HG02798 (cell line): ENCODE results near the gene FLNB.

ENCODE experiments used
- ATAC-seq: cut with Tn5 transposase; IDR thresholded peaks from one replicate; pipeline ENCODE4 v1.9.1; 2021; ENCODE audit warnings: mild to moderate bottlenecking; ENCODE audit not compliant: unreplicated experiment, poor library complexity

FLNB gene

GRCh38 chr3:58153371-58153770 lies 145.1 kb downstream of the FLNB start:
- no peak for ATAC-seq

GRCh38 chr3:58154626-58155449 lies 146.6 kb downstream of the FLNB start:
- ATAC-seq, result no peak

GRCh38 chr3:58155838-58156237 lies 147.6 kb downstream of the FLNB start:
- no peak for ATAC-seq

- ATAC-seq, result no peak
Measured at GRCh38 chr3:58157700-58158099, 149.5 kb downstream of the FLNB start.

- no peak for ATAC-seq
Measured at GRCh38 chr3:58158442-58159153, 150.4 kb downstream of the FLNB start.

GRCh38 chr3:58160399-58160798 lies 152.2 kb downstream of the FLNB start:
- no peak for ATAC-seq

- no peak for ATAC-seq
Measured at GRCh38 chr3:58161435-58162398, 153.5 kb downstream of the FLNB start.

GRCh38 chr3:58163234-58163633 lies 155.0 kb downstream of the FLNB start:
- no peak for ATAC-seq

GRCh38 chr3:58164199-58164879 lies 156.1 kb downstream of the FLNB start:
- ATAC-seq, result no peak

- no peak for ATAC-seq
Measured at GRCh38 chr3:58164906-58165821, 156.9 kb downstream of the FLNB start.

- peak; percentile 85 for ATAC-seq
Measured at GRCh38 chr3:58167431-58168351, 159.5 kb downstream of the FLNB start.

- no peak for ATAC-seq
Measured at GRCh38 chr3:58168498-58168897, 160.3 kb downstream of the FLNB start.

- no peak for ATAC-seq
Measured at GRCh38 chr3:58169371-58169770, 161.1 kb downstream of the FLNB start.

- ATAC-seq, result no peak
Measured at GRCh38 chr3:58170376-58170775, 162.2 kb downstream of the FLNB start.

GRCh38 chr3:58171126-58171525 lies 162.9 kb downstream of the FLNB start:
- no peak for ATAC-seq

GRCh38 chr3:58173029-58173668 lies 164.9 kb downstream of the FLNB start:
- no peak for ATAC-seq

- ATAC-seq, result no peak
Measured at GRCh38 chr3:58173669-58174398, 165.6 kb downstream of the FLNB start.
